ENCODE measurements around the gene TMC4.

GRCh38 chr19:54204767-54205468 is 32.0 kb upstream of the TMC4 start:
- no peak for TF ChIP-seq CTCF (IDR thresholded peaks at IDR 0.05)
- TF ChIP-seq POLR2A (IDR thresholded peaks at IDR 0.05), result no peak
- no peak for TF ChIP-seq EP300 (IDR thresholded peaks at IDR 0.05)

Data from ovary (tissue), 3 donors.